ENCODE data around the gene CFAP61.
"Not testable (repeated sequence)": the region's sequence is repeated elsewhere in the genome, so short reads cannot be mapped to it uniquely, and the experiment has no call there.

The CFAP61 gene

DNA sequence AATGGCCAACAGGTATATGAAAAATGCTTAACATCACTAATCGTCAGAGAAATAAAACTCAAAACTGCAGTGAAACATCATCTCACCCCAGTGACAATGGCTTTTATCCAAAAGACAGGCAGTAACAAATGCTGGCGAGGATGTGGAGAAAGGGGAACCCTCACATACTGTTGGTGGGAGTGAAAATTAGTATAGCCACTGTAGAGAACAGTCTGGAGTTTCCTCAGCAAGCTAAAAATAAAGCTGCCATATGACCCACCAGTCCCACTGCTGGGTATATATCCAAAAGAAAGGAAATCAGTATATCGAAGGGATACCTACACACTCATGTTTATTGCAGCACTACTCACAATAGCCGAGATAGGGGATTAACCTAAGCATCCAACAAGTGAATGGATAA is 292.1 kb downstream of the CFAP61 start:
- H3K9me3 ChIP-seq (ENCODE audit: insufficient read depth, low read depth, low read length): no peaks in the 10 kb centered on the region
- TF ChIP-seq EZH2phosphoT487 (IDR thresholded peaks at IDR 0.05; ENCODE audit: borderline replicate concordance) (no peak), CTCF (conservative IDR thresholded peaks at IDR 0.05; ENCODE audit: low read length) (no peak)
- H3K79me2 ChIP-seq (ENCODE audit: insufficient read depth, low read length): no peaks in the 10 kb centered on the region
- H3K4me3 ChIP-seq (ENCODE audit: low read length, poor library complexity, severe bottlenecking): no peak overlapping the region
- H3K9me2 ChIP-seq (replicated peaks; ENCODE audit: low read depth, low read length): no peaks in the 10 kb centered on the region
- H3K4me1 ChIP-seq (ENCODE audit: insufficient read depth, low read length, poor library complexity, severe bottlenecking): no peaks in the 10 kb centered on the region
- no peaks in the 10 kb centered on the region for H4K20me1 ChIP-seq (ENCODE audit: insufficient read depth, low read length, poor library complexity, severe bottlenecking)
- no peak overlapping the region for H3K4me2 ChIP-seq (ENCODE audit: low read depth, low read length, poor library complexity, severe bottlenecking)
- H3K27me3 ChIP-seq (ENCODE audit: insufficient read depth, low read length, poor library complexity, severe bottlenecking): no peaks in the 10 kb centered on the region
- H3K9ac ChIP-seq (ENCODE audit: low read depth, low read length, poor library complexity, severe bottlenecking): no peak overlapping the region
- H2AFZ ChIP-seq (ENCODE audit: low read length): no peak overlapping the region
- H3K36me3 ChIP-seq (ENCODE audit: insufficient read depth, low read length): no peaks in the 10 kb centered on the region
- no peaks in the 10 kb centered on the region for H3F3A ChIP-seq (ENCODE audit: low read depth)

DNA sequence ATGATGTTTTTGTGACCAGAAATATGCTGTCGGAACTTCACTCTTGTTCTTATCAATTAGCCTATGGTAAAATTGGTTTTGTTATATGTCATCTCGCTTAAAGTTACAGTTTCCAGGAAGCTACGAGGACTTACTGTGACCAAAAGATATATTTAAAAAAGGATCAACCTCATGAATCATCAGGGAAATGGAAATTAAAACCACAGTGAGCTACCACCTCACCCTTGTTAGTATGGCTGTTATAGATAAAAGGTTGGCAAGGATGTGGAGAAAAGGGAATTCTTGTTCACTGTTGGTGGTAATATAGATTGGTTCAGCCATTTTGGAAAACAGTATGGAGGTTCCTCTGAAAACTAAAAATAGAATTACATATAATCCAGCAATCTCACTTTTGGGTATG is 301.2 kb downstream of the CFAP61 start:
- H3F3A ChIP-seq (ENCODE audit: low read depth): 0 out of 2 replicates have a peak, but pooled peaks cover under 1% of the 10 kb centered on the region
- no peaks in the 10 kb centered on the region; the same call in 1 of the 2 replicates for H3K9me3 ChIP-seq (ENCODE audit: insufficient read depth, low read depth, low read length)
- H3K4me1 ChIP-seq (ENCODE audit: insufficient read depth, low read length, poor library complexity, severe bottlenecking): no peaks in the 10 kb centered on the region
- H3K4me2 ChIP-seq (ENCODE audit: low read depth, low read length, poor library complexity, severe bottlenecking): no peak overlapping the region
- TF ChIP-seq EZH2phosphoT487 (IDR thresholded peaks at IDR 0.05; ENCODE audit: borderline replicate concordance) (no peak), CTCF (conservative IDR thresholded peaks at IDR 0.05; ENCODE audit: low read length) (no peak)
- no peak overlapping the region for H3K9ac ChIP-seq (ENCODE audit: low read depth, low read length, poor library complexity, severe bottlenecking)
- no peaks in the 10 kb centered on the region for H4K20me1 ChIP-seq (ENCODE audit: insufficient read depth, low read length, poor library complexity, severe bottlenecking)
- H3K9me2 ChIP-seq (replicated peaks; ENCODE audit: low read depth, low read length): no peaks in the 10 kb centered on the region
- H3K36me3 ChIP-seq (ENCODE audit: insufficient read depth, low read length): no peaks in the 10 kb centered on the region
- no peaks in the 10 kb centered on the region for H3K27me3 ChIP-seq (ENCODE audit: insufficient read depth, low read length, poor library complexity, severe bottlenecking)
- H3K4me3 ChIP-seq (ENCODE audit: low read length, poor library complexity, severe bottlenecking): no peak overlapping the region
- no peaks in the 10 kb centered on the region for H3K79me2 ChIP-seq (ENCODE audit: insufficient read depth, low read length)
- H2AFZ ChIP-seq (ENCODE audit: low read length): no peak overlapping the region

GRCh38 chr20:20355503-20355902 is 303.2 kb downstream of the CFAP61 start:
- not testable (repeated sequence) for H3K4me1 ChIP-seq (ENCODE audit: insufficient read depth, low read length, poor library complexity, severe bottlenecking); H3K9me3 ChIP-seq (ENCODE audit: insufficient read depth, low read depth, low read length); H2AFZ ChIP-seq (ENCODE audit: low read length); H3K4me2 ChIP-seq (ENCODE audit: low read depth, low read length, poor library complexity, severe bottlenecking); H3F3A ChIP-seq (ENCODE audit: low read depth); H4K20me1 ChIP-seq (ENCODE audit: insufficient read depth, low read length, poor library complexity, severe bottlenecking); H3K4me3 ChIP-seq (ENCODE audit: low read length, poor library complexity, severe bottlenecking); H3K27me3 ChIP-seq (ENCODE audit: insufficient read depth, low read length, poor library complexity, severe bottlenecking); H3K9ac ChIP-seq (ENCODE audit: low read depth, low read length, poor library complexity, severe bottlenecking); H3K9me2 ChIP-seq (replicated peaks; ENCODE audit: low read depth, low read length); H3K79me2 ChIP-seq (ENCODE audit: insufficient read depth, low read length); H3K36me3 ChIP-seq (ENCODE audit: insufficient read depth, low read length)

- Histone ChIP-seq H3K9ac (ENCODE audit: low read depth, low read length, poor library complexity, severe bottlenecking) (no peak overlapping the region), H3K9me2 (replicated peaks; ENCODE audit: low read depth, low read length) (no peaks in the 10 kb centered on the region), H3K79me2 (ENCODE audit: insufficient read depth, low read length) (no peaks in the 10 kb centered on the region), H3K4me3 (ENCODE audit: low read length, poor library complexity, severe bottlenecking) (no peak overlapping the region), H4K20me1 (ENCODE audit: insufficient read depth, low read length, poor library complexity, severe bottlenecking) (no peaks in the 10 kb centered on the region), H2AFZ (ENCODE audit: low read length) (no peak overlapping the region), H3K36me3 (ENCODE audit: insufficient read depth, low read length) (no peaks in the 10 kb centered on the region), H3K4me2 (ENCODE audit: low read depth, low read length, poor library complexity, severe bottlenecking) (no peak overlapping the region), H3K9me3 (ENCODE audit: insufficient read depth, low read depth, low read length) (no peaks in the 10 kb centered on the region; the same call in 1 of the 2 replicates), H3K27me3 (ENCODE audit: insufficient read depth, low read length, poor library complexity, severe bottlenecking) (no peaks in the 10 kb centered on the region), H3K4me1 (ENCODE audit: insufficient read depth, low read length, poor library complexity, severe bottlenecking) (peaks cover 6% of the 10 kb centered on the region), H3F3A (ENCODE audit: low read depth) (0 out of 2 replicates have a peak, but pooled peaks cover 3% of the 10 kb centered on the region)
- TF ChIP-seq CTCF (conservative IDR thresholded peaks at IDR 0.05; ENCODE audit: low read length) (no peak), EZH2phosphoT487 (IDR thresholded peaks at IDR 0.05; ENCODE audit: borderline replicate concordance) (no peak)
Measured at GRCh38 chr20:20358801-20359200, 306.5 kb downstream of the CFAP61 start.

All from Loucy (cell line).